NCI-H1417 treated with DMSO at 0.1 percent for 48 hours (cell line): ENCODE data around the gene TRIM27.
A peak's percentile ranks its signal among the peaks of the same experiment; 100 is the strongest.
"Not testable (repeated sequence)": the region's sequence is repeated elsewhere in the genome, so short reads cannot be mapped to it uniquely, and the experiment has no call there.

Experiments used
- DNase-seq: peaks from one replicate; lab custom pipeline; 2025; lab: John Stamatoyannopoulos, UW

Gene TRIM27

GRCh38 chr6:28941684-28942448 is 18.1 kb upstream of the TRIM27 start:
- no peak for DNase-seq

GRCh38 chr6:28940858-28941683 is 17.3 kb upstream of the TRIM27 start:
- DNase-seq: peak; percentile 60

- DNase-seq: no peak
Observed at GRCh38 chr6:28940294-28940857, 16.6 kb upstream of the TRIM27 start.

GRCh38 chr6:28933069-28933468 is 9.3 kb upstream of the TRIM27 start:
- DNase-seq: no peak

GRCh38 chr6:28929887-28930620 is 6.3 kb upstream of the TRIM27 start:
- DNase-seq: no peak

GRCh38 chr6:28929339-28929738 is 5.6 kb upstream of the TRIM27 start:
- not testable (repeated sequence) for DNase-seq

- DNase-seq: no peak
Observed at GRCh38 chr6:28927846-28928245, 4.1 kb upstream of the TRIM27 start.

GRCh38 chr6:28922821-28923317 is 916 bp downstream of the TRIM27 start:
- no peak for DNase-seq

- DNase-seq: no peak
Observed at GRCh38 chr6:28922004-28922820, 1.6 kb downstream of the TRIM27 start.

GRCh38 chr6:28920281-28920680 is 3.5 kb downstream of the TRIM27 start:
- DNase-seq: no peak

- DNase-seq: no peak
Observed at GRCh38 chr6:28914941-28915340, 8.8 kb downstream of the TRIM27 start.

- DNase-seq: no peak
Observed at GRCh38 chr6:28910901-28911690, 12.7 kb downstream of the TRIM27 start.

- DNase-seq: no peak
Observed at GRCh38 chr6:28907394-28907793, 16.4 kb downstream of the TRIM27 start.

- no peak for DNase-seq
Observed at GRCh38 chr6:28906669-28907068, 17.1 kb downstream of the TRIM27 start.

GRCh38 chr6:28903686-28904085 is 20.1 kb downstream of the TRIM27 start:
- no peak for DNase-seq

GRCh38 chr6:28901831-28902230 is 22.0 kb downstream of the TRIM27 start:
- no peak for DNase-seq

- no peak for DNase-seq
Observed at GRCh38 chr6:28900577-28901256, 23.1 kb downstream of the TRIM27 start.

- DNase-seq: no peak
Observed at GRCh38 chr6:28898710-28898965, 25.1 kb downstream of the TRIM27 start.

- no peak for DNase-seq
Observed at GRCh38 chr6:28897369-28897745, 26.4 kb downstream of the TRIM27 start.
